Measurements from ENCODE around the gene ZNF423.

The ZNF423 gene

DNA sequence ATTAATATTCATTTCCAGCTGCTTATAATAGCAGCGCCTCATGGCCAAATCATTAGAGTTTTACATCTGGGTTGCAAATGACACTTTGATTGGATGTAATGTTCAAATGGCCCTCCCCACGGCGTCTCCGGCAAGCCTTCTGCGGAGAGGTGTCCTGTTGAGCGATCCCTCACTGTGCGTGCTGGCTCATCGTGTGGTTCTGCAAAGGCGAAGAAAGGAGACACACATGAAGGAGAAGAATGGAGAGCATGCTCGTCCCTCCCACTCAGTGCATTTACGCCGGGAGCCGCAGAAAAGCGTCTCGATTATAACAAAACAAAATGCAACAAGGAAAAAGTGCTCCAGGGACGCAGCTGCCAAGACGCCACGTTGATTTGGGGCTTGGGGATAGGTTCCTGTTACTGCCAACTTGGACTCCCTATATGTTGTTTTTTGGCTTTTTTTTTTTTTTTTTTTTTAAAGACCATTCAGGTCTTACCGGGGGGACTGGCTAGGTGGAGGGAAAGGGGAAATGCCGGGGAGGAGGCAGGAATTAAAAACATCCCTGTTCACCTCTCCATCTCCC is 364.7 kb downstream of the ZNF423 start:
- DNase-seq (ENCODE audit: low read depth in 1 of 2, low spot score in 1 of 2), result no peak
- in situ Hi-C loops (cut with HindIII; ENCODE audit: low pct_unique_long_range_greater_than_20kb, low sequenced_read_pairs), result no loop called here
- TF ChIP-seq JUND (IDR thresholded peaks at IDR 0.05; ENCODE audit: low read depth), result no peak

DNA sequence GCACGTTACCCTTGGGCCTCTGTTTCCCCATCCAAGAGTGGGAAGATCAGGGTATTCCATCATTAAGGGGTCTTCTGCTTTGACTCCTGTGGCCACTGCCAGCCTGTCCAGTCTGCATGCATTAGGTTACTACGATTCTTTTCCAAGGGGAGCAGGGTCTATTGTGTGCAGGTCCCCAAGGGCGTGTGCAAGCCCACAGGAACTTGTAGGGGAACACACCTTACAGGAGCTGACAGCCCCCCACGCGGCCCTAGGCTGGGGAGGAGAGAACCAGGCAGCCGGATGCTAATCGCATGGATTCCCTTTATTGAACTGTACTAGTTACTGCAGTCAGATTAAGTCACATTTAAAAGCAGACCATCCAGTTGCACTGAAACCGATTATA is 365.6 kb downstream of the ZNF423 start:
- DNase-seq (ENCODE audit: low read depth in 1 of 2, low spot score in 1 of 2), result no peak
- in situ Hi-C loops (cut with HindIII; ENCODE audit: low pct_unique_long_range_greater_than_20kb, low sequenced_read_pairs), result no loop called here

DNA sequence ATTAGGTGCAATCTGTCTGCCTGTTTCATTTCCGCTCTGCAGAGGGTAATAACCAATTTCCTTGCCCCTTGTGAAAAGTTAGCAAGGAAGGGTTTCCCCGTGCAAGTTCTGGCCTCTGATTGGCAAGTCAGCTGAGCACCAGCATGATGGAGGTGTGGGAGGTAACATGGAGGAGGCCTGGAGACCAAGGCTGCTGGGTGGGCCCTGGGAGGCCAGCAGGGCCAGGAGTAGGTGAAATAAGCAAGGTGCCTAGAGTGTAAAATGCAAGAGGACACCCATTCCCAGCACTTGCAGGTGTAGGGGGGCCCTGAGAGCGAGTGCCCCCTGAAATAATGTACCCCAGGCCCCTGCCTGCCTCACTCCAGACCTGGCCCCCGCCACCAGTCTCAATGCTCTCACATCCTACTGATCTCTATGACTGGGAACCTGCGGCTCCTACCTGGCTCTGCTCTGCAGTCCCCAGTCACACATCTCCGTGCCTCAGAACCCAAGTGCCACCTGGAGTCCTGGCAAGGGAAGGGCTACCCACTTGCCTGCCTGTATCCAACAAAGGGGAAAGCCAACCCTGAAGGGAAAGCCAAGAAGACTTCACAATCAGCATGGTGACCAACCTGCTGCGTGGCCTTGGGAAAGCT is 366.1 kb downstream of the ZNF423 start:
- DNase-seq (ENCODE audit: low read depth in 1 of 2, low spot score in 1 of 2), result peak in 1 of 2 experiments; percentile 27
- in situ Hi-C loops (cut with HindIII; ENCODE audit: low pct_unique_long_range_greater_than_20kb, low sequenced_read_pairs), result no loop called here
- no peak for TF ChIP-seq JUND (IDR thresholded peaks at IDR 0.05; ENCODE audit: low read depth)

More for the DNA sequence above, 365.6 kb downstream of the ZNF423 start:
- no peak for TF ChIP-seq JUND (IDR thresholded peaks at IDR 0.05; ENCODE audit: low read depth)

DNA sequence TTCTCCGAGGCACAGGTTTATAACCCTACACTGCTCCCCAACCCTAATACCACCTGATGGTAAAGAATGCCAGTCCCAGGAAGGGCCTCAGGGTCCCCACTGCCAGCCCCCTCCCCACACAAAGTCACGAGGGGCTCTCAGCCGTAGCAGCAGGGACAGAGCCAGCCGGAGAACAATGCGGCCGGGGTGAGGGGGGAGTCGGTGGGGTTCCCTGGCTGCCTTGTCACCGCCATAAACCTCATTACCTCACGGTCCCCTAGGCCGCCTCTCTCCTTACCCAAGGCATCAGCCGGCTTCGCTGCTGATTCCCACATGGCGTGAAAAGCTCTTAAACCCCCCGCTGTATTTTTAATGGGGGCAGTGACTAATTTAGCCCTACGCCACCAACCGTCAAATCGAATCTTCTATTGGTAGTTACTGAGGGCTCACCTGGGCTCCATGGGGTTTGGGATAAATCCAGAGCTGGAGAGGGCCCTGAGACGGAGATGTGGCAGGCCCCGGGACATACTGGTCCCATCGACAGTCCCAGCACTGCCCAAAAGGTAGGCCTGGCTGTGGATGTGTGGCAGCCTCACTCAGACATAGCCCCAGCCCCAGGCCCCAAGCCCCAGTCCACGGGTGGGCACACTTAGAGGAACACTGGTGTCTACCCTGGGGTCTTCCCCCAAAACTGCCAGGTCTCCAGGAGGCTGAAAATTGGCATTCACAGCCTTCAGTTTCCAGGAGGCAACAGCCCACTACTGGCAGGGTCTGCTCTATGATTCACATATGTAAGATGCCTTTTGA is 367.0 kb downstream of the ZNF423 start:
- in situ Hi-C loops (cut with HindIII; ENCODE audit: low pct_unique_long_range_greater_than_20kb, low sequenced_read_pairs), result no loop called here
- no peak for TF ChIP-seq JUND (IDR thresholded peaks at IDR 0.05; ENCODE audit: low read depth)
- DNase-seq (ENCODE audit: low read depth in 1 of 2, low spot score in 1 of 2), result no peak

DNA sequence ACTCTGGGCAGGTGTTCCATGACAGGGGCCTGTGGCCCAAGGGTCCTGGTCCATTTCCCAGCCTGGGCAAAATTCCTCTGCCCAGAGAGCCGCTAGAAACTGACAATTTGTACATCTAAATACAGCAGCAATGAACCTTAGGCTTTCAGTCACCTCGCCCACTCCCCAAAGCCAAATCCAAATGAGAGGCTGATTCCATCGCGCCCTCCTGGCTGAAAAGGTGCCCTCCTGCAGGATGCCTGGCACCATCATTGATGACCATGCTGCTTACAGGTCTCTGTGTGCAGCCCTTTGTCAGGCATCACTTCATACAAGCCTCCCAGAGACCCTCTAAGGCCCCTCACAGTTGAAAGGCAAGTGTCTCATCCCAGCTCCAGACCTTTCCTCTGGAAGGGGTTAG is 367.6 kb downstream of the ZNF423 start:
- no peak for TF ChIP-seq JUND (IDR thresholded peaks at IDR 0.05; ENCODE audit: low read depth)
- no peak for DNase-seq (ENCODE audit: low read depth in 1 of 2, low spot score in 1 of 2)
- in situ Hi-C loops (cut with HindIII; ENCODE audit: low pct_unique_long_range_greater_than_20kb, low sequenced_read_pairs), result no loop called here

DNA sequence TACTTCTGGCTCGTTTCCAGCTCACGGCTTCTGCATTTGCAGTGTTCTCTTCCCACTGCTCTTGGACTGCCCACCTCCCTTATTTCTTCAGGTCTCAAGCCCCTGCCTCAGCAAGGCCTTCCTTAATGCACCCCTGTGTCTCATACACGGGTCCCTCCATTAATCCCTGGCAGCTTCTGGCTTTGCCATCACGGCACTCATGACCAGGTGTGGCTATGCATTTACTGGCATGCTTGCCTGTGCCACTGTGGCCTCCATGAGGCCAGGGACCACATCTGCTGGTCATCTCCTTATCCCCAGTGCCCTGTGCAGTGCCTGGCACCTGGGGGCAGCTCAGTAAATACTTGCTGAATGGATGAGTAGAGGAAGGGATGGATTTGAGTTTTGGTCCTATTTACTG is 368.2 kb downstream of the ZNF423 start:
- no peak for TF ChIP-seq JUND (IDR thresholded peaks at IDR 0.05; ENCODE audit: low read depth)
- in situ Hi-C loops (cut with HindIII; ENCODE audit: low pct_unique_long_range_greater_than_20kb, low sequenced_read_pairs), result no loop called here
- no peak for DNase-seq (ENCODE audit: low read depth in 1 of 2, low spot score in 1 of 2)

DNA sequence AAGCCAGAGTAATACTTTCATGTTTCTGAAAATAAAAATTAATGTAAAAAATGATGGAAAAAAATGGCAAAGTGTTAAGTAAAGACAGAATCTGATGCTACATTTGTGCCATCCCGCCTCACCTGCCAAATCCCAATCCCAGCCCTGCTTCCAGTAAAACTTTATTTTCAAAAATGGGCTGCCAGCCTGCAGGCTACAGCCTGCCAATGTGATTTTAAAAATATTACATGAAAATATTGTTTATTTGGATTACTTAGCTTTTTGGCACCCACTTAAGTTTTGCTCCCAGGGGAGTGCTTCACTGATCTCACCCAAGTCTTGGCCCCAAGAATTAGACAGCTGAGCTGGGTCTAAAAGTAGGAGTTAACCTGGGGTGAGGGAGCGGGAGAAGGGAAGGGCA is 369.5 kb downstream of the ZNF423 start:
- in situ Hi-C loops (cut with HindIII; ENCODE audit: low pct_unique_long_range_greater_than_20kb, low sequenced_read_pairs), result no loop called here
- DNase-seq (ENCODE audit: low read depth in 1 of 2, low spot score in 1 of 2), result no peak
- TF ChIP-seq JUND (IDR thresholded peaks at IDR 0.05; ENCODE audit: low read depth), result no peak

DNA sequence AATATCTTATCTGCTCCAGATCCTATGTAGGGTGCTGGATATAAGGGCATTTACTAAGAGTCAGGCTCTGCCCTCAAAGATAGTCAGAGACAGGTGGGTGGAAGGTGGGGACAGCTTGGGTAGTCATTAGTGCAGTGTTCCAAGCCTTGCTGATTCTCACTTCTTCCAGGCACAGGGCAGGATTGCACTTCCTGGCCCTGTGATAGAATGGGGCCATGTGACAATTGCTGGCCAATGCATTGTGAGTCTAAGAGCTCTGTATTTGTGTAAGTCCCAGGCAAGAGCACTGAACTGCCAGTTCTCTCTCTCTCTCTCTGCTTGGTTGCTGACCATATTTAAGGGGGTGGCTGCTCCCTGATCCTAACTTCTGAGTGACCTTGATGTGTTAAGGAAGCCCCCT is 370.2 kb downstream of the ZNF423 start:
- no peak for DNase-seq (ENCODE audit: low read depth in 1 of 2, low spot score in 1 of 2)
- in situ Hi-C loops (cut with HindIII; ENCODE audit: low pct_unique_long_range_greater_than_20kb, low sequenced_read_pairs), result no loop called here
- TF ChIP-seq JUND (IDR thresholded peaks at IDR 0.05; ENCODE audit: low read depth), result no peak

DNA sequence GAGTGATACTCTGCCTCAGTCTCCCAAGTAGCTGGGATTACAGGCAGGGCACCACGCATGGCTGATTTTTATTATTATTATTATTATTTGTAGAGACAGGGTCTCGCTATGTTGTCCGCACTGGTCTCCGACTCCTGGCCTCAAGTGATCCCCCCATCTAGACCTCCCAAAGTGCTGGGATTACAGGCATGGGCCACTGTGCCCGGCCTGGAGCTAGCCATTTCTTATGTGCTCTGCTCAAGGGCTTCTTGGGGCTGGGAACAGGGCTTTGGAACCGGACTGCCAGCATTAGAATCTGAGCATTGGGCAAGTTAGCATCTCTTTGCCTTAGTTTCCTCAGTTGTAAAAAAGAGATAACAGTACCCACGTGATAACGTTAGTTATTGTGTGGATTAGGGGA is 371.0 kb downstream of the ZNF423 start:
- in situ Hi-C loops (cut with HindIII; ENCODE audit: low pct_unique_long_range_greater_than_20kb, low sequenced_read_pairs), result no loop called here
- no peak for TF ChIP-seq JUND (IDR thresholded peaks at IDR 0.05; ENCODE audit: low read depth)
- DNase-seq (ENCODE audit: low read depth in 1 of 2, low spot score in 1 of 2), result no peak

DNA sequence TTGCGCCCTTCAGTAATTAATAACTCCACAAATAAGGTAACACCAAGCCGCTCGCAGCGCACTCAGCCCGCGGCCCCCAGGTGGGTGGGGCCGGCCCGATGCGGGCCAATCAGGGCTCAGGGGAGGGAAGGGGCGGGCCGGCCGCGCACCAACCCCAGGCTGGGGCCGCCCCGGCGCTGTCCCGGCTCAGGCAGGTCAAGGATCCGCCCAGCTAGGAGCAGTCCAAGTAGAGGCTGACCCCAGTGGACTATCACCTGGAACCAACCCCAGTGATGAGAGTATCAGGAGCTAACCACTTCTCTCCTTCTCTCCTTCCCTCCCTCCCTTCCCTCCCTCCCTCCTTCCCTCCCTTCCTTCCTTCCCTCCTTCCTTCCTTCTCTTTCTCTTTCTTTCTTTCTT is 371.5 kb downstream of the ZNF423 start:
- peak in 1 of 2 experiments; percentile 34 for DNase-seq (ENCODE audit: low read depth in 1 of 2, low spot score in 1 of 2)
- no peak for TF ChIP-seq JUND (IDR thresholded peaks at IDR 0.05; ENCODE audit: low read depth)
- in situ Hi-C loops (cut with HindIII; ENCODE audit: low pct_unique_long_range_greater_than_20kb, low sequenced_read_pairs), result no loop called here

DNA sequence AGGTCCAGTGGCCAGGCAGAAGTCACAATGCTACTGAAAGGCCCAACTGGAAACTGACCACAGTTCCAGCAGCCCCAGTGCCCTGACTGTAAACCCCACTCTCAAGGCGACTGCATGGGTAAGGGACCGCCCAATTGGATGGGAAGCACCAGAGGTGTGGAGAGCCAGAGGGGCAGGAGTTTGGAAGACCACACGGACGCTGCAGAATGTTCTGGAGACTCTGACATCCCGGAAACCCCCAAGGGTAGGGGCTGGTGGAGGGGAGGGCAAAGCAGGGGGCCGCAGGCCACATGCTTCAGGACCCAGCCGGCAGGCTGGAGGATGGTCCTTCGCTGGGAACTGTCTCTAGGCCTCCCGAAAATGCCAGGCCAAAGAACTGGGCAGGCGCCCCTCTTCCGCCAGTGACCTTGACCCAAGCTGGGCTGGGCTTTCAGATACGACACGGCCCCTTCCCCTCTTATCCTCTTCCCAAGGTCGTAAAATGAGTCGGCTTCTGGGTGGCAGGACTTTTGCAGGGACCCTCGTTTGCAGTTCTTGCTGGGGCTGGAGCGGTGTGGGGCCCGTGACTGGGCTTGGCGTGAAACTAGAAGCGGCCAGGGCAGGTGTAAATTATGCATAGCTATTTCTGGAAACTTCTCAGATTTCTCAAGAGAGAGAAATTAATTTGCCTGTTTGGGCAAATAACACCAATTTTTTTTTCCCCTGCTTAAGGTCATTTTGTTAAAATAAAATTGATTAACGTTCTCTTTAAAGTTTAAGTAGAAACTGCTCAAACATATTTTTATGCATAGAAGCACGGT is 372.1 kb downstream of the ZNF423 start:
- in situ Hi-C loops (cut with HindIII; ENCODE audit: low pct_unique_long_range_greater_than_20kb, low sequenced_read_pairs), result no loop called here
- TF ChIP-seq JUND (IDR thresholded peaks at IDR 0.05; ENCODE audit: low read depth), result no peak
- DNase-seq (ENCODE audit: low read depth in 1 of 2, low spot score in 1 of 2), result no peak

DNA sequence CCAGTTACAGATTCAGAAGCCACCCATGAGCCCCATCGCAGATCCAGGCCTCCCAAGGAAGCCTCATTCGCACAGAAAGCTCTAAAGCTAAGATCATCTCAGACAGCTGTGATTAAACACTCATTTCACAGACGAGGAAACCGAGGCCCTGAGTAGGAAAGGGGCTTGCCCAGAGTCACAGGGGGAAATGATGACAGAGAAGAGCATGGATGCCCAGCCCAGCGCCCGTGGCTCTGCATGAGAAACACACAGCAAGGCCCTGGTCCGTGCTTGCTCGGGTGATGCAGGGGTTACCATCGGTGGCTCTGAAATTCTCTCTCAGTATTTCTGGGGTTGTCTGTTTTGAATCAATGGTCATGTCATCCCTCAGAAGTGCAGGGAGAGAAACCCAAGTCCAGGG is 372.7 kb downstream of the ZNF423 start:
- in situ Hi-C loops (cut with HindIII; ENCODE audit: low pct_unique_long_range_greater_than_20kb, low sequenced_read_pairs), result no loop called here
- no peak for TF ChIP-seq JUND (IDR thresholded peaks at IDR 0.05; ENCODE audit: low read depth)
- DNase-seq (ENCODE audit: low read depth in 1 of 2, low spot score in 1 of 2), result no peak

DNA sequence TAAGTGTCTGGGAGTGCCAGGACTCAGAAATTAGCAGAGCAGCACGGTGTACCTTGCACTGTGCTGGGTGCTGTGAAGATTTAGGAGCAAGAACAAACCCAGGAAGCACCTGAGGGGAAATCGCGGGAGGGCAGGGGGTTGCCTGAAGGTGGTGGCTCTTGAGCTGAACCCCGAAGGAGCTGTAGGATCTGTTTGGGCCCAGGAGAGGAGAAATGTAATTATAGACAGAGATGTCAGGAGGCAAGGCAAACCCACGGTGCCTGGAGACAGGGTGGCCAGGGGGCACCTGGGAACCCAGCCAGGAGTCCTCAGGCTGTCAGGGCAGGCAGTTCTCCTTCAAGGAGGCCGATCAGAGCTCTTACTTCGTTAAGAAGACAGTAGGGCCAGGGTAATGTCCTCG is 373.2 kb downstream of the ZNF423 start:
- no peak for TF ChIP-seq JUND (IDR thresholded peaks at IDR 0.05; ENCODE audit: low read depth)
- in situ Hi-C loops (cut with HindIII; ENCODE audit: low pct_unique_long_range_greater_than_20kb, low sequenced_read_pairs), result no loop called here
- no peak for DNase-seq (ENCODE audit: low read depth in 1 of 2, low spot score in 1 of 2)

Measured in T47D (cell line).